CD4-positive, alpha-beta memory T cell (primary cell): Measurements from ENCODE around the gene ACTR2. TPM values are rescaled to one million over a fixed set of nuclear protein-coding genes. Genes with fewer than 3 reads are reported as not detected.

ENCODE experiments used
- CTCF ChIA-PET: fragments of 350-600 bp; sonication (Branson Sonifier 250); formaldehyde crosslinking; loops from one replicate; lab custom pipeline; 2021; ENCODE audit warnings: inconsistent platforms; ENCODE audit not compliant: partially characterized antibody; lab: Charles Lee
- POLR2A ChIA-PET: fragments of 350-600 bp; sonication (Branson Sonifier 250); formaldehyde crosslinking; loops from one replicate; lab custom pipeline; 2021; ENCODE audit not compliant: partially characterized antibody; lab: Charles Lee
- DNase-seq, 5 donors: peaks; one replicate each; pipeline versions ENCODE4 v3.0.0 to v3.0.0-alpha.2; 2020 to 2022; ENCODE audit warnings: mixed read lengths in 1 of 5
- H3K27ac ChIP-seq: one replicate; pipeline ENCODE4 v1.7.0; 2013; ENCODE audit warnings: low read depth, low read length
- H3K27me3 ChIP-seq: 2 replicates; pipeline ENCODE4 v1.7.0; 2013; ENCODE audit warnings: mild to moderate bottlenecking, low read length, moderate library complexity; ENCODE audit not compliant: insufficient read depth
- H3K36me3 ChIP-seq: 2 replicates; pipeline ENCODE4 v1.7.0; 2013; ENCODE audit warnings: mild to moderate bottlenecking, low read length, moderate library complexity; ENCODE audit not compliant: insufficient read depth
- H3K4me1 ChIP-seq: 2 replicates; pipeline ENCODE4 v1.7.0; 2013; ENCODE audit warnings: mild to moderate bottlenecking, low read length, moderate library complexity; ENCODE audit not compliant: insufficient read depth
- H3K4me3 ChIP-seq, 2 donors: one replicate each; pipeline ENCODE4 v1.7.0; 2013; ENCODE audit warnings: low read length in 2 of 2, mild to moderate bottlenecking in 1 of 2
- H3K9me3 ChIP-seq, 2 donors: one replicate each; pipeline ENCODE4 v1.7.0; 2013; ENCODE audit warnings: low read length in 2 of 2, control low read depth in 1 of 2; ENCODE audit not compliant: control insufficient read depth in 1 of 2
- H3K27ac Mint-ChIP-seq, 7 donors: one replicate each; pipeline ENCODE4 v1.8.0; 2020 to 2021; ENCODE audit warnings: mixed read lengths in 7 of 7, mild to moderate bottlenecking in 6 of 7, inconsistent platforms in 3 of 7, moderate library complexity in 3 of 7
- H3K27me3 Mint-ChIP-seq, 2 donors: one replicate each; pipeline ENCODE4 v1.8.0; 2020 to 2021; ENCODE audit warnings: mixed read lengths in 2 of 2
- H3K36me3 Mint-ChIP-seq, 2 donors: one replicate each; pipeline ENCODE4 v1.8.0; 2020 to 2021; ENCODE audit warnings: mixed read lengths in 2 of 2, inconsistent platforms in 1 of 2, mild to moderate bottlenecking in 1 of 2
- H3K4me1 Mint-ChIP-seq, 4 donors: one replicate each; pipeline ENCODE4 v1.8.0; 2020 to 2021; ENCODE audit warnings: mixed read lengths in 4 of 4, mild to moderate bottlenecking in 1 of 4
- H3K4me3 Mint-ChIP-seq, 8 donors: one replicate each; pipeline ENCODE4 v1.8.0; 2020 to 2021; ENCODE audit warnings: mixed read lengths in 8 of 8, mild to moderate bottlenecking in 7 of 8, moderate library complexity in 6 of 8, inconsistent platforms in 3 of 8
- H3K9me3 Mint-ChIP-seq, 8 donors: one replicate each; pipeline ENCODE4 v1.8.0; 2020 to 2021; ENCODE audit warnings: mixed read lengths in 8 of 8, mild to moderate bottlenecking in 5 of 8, inconsistent platforms in 3 of 8, moderate library complexity in 1 of 8
- intact Hi-C: fragments of 100-400 bp; cut with micrococcal nuclease; formaldehyde crosslinking; loops from one replicate; pipeline ENCODE4 v1.15.1; 2023
- polyA plus RNA-seq, 2 donors: library from polyadenylated mRNA; unstranded; fragments of 300-500 nt; fragmentation: Illumina TruSeq; gene quantifications; one replicate each; pipeline ENCODE4 v1.2.3, GENCODE V29; 2021
- total RNA-seq, 2 experiments: library from RNA; stranded (reverse); gene quantifications; one replicate each; pipeline ENCODE4 v1.2.3, GENCODE V29; 2021

The ACTR2 gene
- total and polyA plus RNA-seq, 4 experiments from 2014 or later: 289 to 312 (median 295) TPM

DNA sequence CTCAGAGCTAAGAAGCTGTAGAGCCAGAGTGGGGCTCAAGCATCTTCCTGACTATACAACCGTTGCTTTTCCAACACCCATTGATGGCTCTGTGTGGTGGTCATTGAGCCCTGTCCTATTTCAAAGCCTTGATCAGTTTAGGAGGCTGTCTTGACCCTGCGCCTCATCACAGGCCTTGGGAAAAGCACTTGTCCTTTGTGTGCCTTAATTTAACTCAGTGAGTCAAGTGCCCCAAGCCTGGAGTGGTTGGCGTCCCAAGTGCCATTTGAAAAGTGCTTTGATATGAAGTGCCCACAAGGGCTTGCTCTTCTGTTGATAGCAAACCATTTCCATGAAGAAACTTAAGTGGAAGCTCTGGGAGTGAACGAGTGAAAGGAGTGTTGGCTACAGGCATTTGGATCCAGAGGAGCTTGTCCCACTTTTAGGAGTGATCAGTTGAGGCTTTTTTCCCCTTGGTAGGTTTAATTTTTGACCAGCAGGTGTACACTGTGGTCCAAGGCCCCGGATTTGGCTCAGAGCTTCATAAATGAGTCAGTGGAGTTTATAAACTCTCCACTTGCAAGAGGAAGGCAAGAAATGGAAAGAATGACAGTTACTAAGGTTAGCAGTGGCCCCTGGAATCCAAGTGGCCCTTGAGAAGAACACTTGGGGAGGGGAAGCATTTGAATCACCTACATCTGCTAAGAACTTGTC lies 50.3 kb downstream of the ACTR2 start:
- Histone ChIP-seq H3K9me3 (no peaks in the 10 kb centered on the region), H3K4me3 (no peak overlapping the region), H3K27ac (no peak overlapping the region), H3K27me3 (no peaks in the 10 kb centered on the region), H3K36me3 (peaks cover under 1% of the 10 kb centered on the region), H3K4me1 (peaks cover 13% of the 10 kb centered on the region)
- H3K4me3 Mint-ChIP-seq: peak overlapping the region in 3 of 8 donors; percentile 2 to 42 (median 10)
- DNase-seq: no peak
- intact Hi-C loops: no loop called here
- peaks cover 10 to 25% (median 16%) of the 10 kb centered on the region in 4 donors for H3K4me1 Mint-ChIP-seq
- H3K36me3 Mint-ChIP-seq: peaks cover 0 to 10% of the 10 kb centered on the region in 2 donors
- H3K27ac Mint-ChIP-seq: no peak overlapping the region
- CTCF ChIA-PET: interaction anchor here (1.3 to 1.4 kb wide), 2 partner anchors 10 to 215 kb away, joined by 3 to 4 read pairs; no protein-coding TSS in a partner anchor
- no peaks in the 10 kb centered on the region for H3K9me3 Mint-ChIP-seq
- H3K27me3 Mint-ChIP-seq: no peaks in the 10 kb centered on the region
- POLR2A ChIA-PET: interaction anchor here (0.8 to 1.3 kb wide), 3 partner anchors 12 to 50 kb away, joined by 3 to 4 read pairs (median 3); partner anchors contain the start of gene ACTR2

DNA sequence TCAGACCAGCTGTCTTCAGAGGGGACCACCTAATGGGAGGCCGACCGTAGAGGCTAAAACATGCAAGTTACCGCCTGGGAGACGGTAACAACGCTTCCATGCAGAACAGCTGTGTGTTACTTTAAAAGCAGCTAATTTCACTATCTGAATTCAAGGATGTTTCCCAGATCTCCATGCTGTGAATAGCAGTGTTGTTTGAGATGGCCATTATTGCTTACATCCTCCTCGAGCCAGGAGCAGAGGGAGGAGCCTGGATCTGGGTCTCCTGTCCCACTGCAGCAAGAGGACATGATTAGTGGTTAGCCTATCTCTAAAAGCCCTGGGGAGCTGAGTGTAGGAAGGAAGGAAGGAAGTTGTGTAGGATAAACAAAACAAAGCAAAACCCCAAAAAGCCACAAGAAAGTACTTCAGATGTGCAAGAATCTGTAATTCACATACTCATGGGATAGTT lies 50.9 kb downstream of the ACTR2 start:
- Histone ChIP-seq H3K4me3 (no peak overlapping the region), H3K27ac (no peak overlapping the region), H3K27me3 (no peaks in the 10 kb centered on the region), H3K4me1 (peaks cover 13% of the 10 kb centered on the region), H3K9me3 (no peaks in the 10 kb centered on the region), H3K36me3 (no peaks in the 10 kb centered on the region)
- ChIA-PET CTCF (interaction anchor here (1.4 kb wide), 1 partner anchor 214 kb away, joined by 3 read pairs; no protein-coding TSS in a partner anchor), POLR2A (interaction anchor here (0.8 to 1.3 kb wide), 2 partner anchors 37 to 51 kb away, joined by 3 read pairs; partner anchors contain the start of gene ACTR2)
- DNase-seq: no peak
- Mint-ChIP-seq H3K27me3 (no peaks in the 10 kb centered on the region), H3K36me3 (peaks cover 0 to 6% of the 10 kb centered on the region in 2 donors), H3K4me3 (peak overlapping the region in 4 of 8 donors; percentile 25 to 71 (median 62)), H3K27ac (no peak overlapping the region), H3K9me3 (no peaks in the 10 kb centered on the region), H3K4me1 (peaks cover 10 to 25% (median 16%) of the 10 kb centered on the region in 4 donors)
- intact Hi-C loops: no loop called here

DNA sequence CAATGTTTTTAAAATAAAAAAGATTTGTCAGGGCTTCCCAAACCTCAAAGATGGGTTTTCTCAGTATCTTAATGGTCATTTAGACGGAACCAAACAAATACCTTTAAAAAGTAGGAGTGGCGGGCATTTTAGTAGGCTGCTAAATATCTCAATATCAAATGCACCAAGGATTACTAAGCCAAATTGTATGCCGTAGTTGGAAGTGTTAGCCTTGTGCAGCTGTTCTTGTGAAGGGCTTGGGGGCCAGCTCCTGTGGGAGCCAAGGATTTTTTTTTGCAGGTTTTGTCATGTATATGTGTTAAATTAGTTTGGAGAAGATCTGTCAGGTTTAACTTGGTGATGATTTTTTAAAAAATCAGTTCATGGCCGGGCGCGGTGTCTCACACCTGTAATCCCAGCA lies 52.1 kb downstream of the ACTR2 start:
- Histone ChIP-seq H3K4me3 (no peak overlapping the region), H3K4me1 (peaks cover 13% of the 10 kb centered on the region), H3K9me3 (no peaks in the 10 kb centered on the region), H3K27me3 (no peaks in the 10 kb centered on the region), H3K27ac (no peak overlapping the region), H3K36me3 (no peaks in the 10 kb centered on the region)
- ChIA-PET POLR2A (no interaction called here), CTCF (no interaction called here)
- Mint-ChIP-seq H3K4me3 (no peak overlapping the region), H3K27ac (no peak overlapping the region), H3K9me3 (no peaks in the 10 kb centered on the region), H3K27me3 (no peaks in the 10 kb centered on the region), H3K4me1 (peaks cover 10 to 25% (median 16%) of the 10 kb centered on the region in 4 donors), H3K36me3 (no peaks in the 10 kb centered on the region)
- intact Hi-C loops: no loop called here
- DNase-seq: no peak

DNA sequence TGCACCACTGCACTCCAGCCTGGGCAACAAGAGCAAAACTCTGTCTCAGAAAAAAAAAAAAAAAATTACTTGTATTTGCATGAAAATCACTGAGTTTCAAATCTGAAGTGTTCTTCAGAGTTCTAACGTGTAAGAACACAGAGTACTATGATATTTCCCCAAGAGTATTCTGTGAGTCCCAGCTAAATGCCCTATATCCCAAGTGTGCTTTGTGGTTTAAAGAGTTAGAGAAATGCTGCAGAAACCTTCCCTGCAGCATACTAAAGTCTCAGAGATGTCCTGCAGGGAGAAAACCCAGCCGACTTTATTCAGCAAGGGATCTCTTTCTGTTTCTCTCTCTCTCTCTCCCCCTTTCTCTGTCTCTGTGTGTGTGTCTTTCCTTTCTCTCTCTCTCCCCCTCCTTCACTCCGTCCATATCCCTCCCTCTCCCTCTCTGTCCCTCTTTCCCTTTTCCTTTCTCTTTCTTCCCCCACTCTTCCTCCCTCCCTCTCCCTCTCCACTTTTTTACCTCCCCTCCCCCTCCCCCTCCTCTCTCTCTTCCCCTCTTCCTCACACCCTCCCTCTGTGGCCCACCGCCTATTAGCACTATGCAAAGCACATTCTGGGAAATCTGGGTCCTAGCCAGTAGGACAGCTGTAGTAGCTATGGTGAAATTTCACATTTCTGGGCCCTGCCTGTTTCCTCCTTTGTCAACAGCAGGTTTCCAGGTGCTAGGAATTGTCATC lies 54.2 kb downstream of the ACTR2 start:
- Mint-ChIP-seq H3K27me3 (no peaks in the 10 kb centered on the region), H3K4me3 (no peak overlapping the region), H3K27ac (no peak overlapping the region), H3K36me3 (no peaks in the 10 kb centered on the region), H3K4me1 (peaks cover 10 to 19% (median 15%) of the 10 kb centered on the region in 4 donors), H3K9me3 (no peaks in the 10 kb centered on the region)
- Histone ChIP-seq H3K9me3 (no peaks in the 10 kb centered on the region), H3K4me3 (no peak overlapping the region), H3K36me3 (no peaks in the 10 kb centered on the region), H3K27ac (no peak overlapping the region), H3K4me1 (peaks cover 13% of the 10 kb centered on the region), H3K27me3 (no peaks in the 10 kb centered on the region)
- intact Hi-C loops: no loop called here
- ChIA-PET CTCF (interaction anchor here (1.0 kb wide), 1 partner anchor 11 kb away, joined by 3 read pairs; no protein-coding TSS in a partner anchor), POLR2A (no interaction called here)
- DNase-seq: no peak

DNA sequence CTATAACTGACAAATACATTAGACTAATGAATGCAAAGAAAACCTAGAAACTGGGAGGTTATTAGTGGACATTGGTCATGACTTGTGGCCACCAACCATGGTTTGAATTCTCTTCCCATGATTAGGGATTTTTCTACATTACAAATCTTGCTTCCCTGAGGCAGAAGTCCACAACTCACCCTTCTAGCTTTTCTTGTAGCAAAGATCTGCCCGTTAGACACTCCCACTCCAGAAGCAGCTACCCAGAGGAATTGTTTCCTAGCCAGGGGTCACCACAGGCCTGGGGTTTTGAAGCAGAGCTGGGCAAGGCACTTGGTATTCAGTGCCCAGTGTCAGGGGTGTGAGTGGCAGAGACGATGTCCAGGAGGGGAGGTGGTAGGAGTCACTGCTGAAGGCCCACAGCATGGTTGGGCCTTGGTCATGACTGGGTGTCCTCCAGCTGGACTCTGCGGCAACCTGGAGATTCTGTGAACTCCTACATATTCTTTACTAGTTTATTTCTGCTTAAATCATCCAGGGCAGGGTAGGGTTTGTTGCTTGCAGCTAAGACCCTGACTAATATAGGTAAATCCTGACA lies 54.9 kb downstream of the ACTR2 start:
- no peak for DNase-seq
- Histone ChIP-seq H3K27me3 (no peaks in the 10 kb centered on the region), H3K4me1 (peaks cover 13% of the 10 kb centered on the region), H3K27ac (no peak overlapping the region), H3K36me3 (no peaks in the 10 kb centered on the region), H3K9me3 (no peaks in the 10 kb centered on the region), H3K4me3 (no peak overlapping the region)
- Mint-ChIP-seq H3K27ac (no peak overlapping the region), H3K4me3 (no peak overlapping the region), H3K9me3 (no peaks in the 10 kb centered on the region), H3K36me3 (no peaks in the 10 kb centered on the region), H3K27me3 (no peaks in the 10 kb centered on the region), H3K4me1 (peaks cover 10 to 16% (median 13%) of the 10 kb centered on the region in 4 donors)
- CTCF ChIA-PET: no interaction called here
- POLR2A ChIA-PET: no interaction called here
- intact Hi-C loops: no loop called here

DNA sequence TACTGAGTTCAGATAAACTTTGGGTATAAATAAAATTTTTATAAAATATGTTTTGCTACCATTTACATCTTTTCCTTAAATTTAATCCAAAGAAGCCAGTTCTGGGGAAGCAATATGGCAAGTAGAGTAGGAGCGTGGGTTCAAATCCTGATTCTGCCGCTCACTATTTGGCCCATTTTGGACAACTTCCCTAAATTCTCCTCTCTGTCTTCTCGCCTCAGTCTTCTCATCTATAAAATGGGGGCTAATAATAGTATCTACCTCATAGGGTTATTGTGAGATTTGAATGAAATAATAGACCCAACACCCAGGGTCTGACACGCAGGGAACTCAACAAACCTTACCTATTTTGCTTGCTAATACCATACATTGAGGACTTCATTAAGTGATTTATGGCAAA lies 59.7 kb downstream of the ACTR2 start:
- Mint-ChIP-seq H3K27ac (no peak overlapping the region), H3K4me1 (no peaks in the 10 kb centered on the region), H3K9me3 (no peaks in the 10 kb centered on the region), H3K27me3 (no peaks in the 10 kb centered on the region), H3K36me3 (no peaks in the 10 kb centered on the region), H3K4me3 (no peak overlapping the region)
- ChIA-PET POLR2A (no interaction called here), CTCF (no interaction called here)
- intact Hi-C loops: no loop called here
- Histone ChIP-seq H3K36me3 (no peaks in the 10 kb centered on the region), H3K27me3 (no peaks in the 10 kb centered on the region), H3K9me3 (no peaks in the 10 kb centered on the region), H3K4me3 (no peak overlapping the region), H3K4me1 (no peaks in the 10 kb centered on the region), H3K27ac (no peak overlapping the region)
- DNase-seq: no peak
